ENCODE data around the gene ZNF525.
A peak's percentile ranks its signal among the peaks of the same experiment; 100 is the strongest.
"Not testable (repeated sequence)": the region's sequence is repeated elsewhere in the genome, so short reads cannot be mapped to it uniquely, and the experiment has no call there.

Gene ZNF525

DNA sequence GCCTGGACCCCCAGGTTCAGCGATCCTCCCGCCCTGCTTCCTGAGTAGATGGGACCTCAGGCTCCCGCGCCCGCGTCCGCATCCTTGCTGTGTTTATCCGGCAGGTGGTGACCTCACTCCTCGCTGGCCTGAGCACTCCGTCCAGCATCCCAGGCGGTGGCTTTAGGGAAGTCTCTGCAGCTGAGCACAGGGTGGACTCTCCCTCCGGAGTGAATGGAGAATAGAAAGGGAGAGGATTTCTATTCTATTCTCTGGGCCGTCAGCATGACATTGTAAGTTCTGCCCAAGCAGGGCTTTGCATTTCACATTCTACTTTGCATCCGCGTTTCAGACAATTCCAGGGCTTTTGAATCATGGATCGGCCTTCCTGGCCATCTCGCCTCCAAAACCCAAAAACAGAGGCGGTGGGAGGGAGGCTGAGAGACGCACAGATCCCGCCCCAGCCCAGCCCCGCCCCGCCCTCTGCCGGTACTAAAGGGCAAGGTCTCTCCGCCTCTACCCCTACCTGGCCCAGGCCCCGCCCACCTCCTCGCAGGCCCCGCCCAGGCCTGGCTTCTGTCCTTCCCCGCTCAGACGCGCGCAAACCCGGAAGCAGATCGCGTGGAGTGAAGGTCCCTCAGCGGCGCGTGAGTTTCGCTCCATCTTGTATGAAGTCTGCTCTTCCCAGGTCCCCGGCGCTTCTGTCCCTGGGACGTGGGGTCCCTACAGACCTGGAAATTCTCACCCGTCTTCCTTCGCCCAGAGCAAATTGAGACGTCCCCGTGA, at the start of gene ZNF525:
Gene ZNF525, plus strand, starts transcription at position 572 of the 765 bp plus-strand sequence. CDS start 6,577 bp downstream, outside the sequence.
- peak; percentile 78 for DNase-seq (ENCODE audit: low read depth)

DNA sequence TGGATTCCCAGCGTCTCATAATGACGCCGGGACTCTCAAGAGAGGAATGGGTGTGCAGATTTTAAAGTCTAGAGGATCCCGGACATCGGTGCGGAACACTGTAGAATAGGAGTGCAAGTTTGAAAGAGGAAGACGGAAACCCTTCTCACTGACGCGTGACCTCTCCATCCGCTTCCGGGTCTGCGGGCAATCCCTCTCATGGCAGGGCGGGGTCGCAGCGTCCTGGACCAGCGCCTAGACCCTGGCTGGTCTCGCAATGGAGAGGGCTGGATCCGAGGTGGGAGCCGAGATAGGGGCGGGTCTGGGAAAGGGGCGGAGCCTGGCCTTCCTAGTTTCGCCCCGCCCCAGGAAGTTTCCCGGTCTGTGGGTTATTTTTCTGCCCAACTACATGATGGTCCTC, 36.5 kb upstream of the ZNF525 start:
- DNase-seq (ENCODE audit: low read depth) = no peak

DNA sequence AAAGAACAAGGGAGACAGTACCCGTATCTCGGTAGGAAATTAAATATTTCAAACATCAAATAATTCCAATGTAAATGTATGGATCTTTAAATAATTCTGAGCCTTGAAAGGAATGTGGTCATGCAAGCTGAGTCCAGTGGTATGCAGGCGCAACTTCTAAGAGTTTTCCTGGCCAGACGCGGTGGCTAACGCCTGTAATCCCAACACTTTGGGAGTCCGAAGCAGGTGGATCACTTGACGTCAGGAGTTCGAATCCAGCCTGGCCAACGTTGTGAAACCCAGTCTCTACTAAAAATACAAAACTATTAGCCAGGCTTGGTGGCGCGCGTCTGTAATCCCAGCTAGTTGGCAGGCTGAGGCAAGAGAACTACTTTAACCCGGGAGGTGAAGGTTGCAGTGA, 33.0 kb upstream of the ZNF525 start:
- no peak for DNase-seq (ENCODE audit: low read depth)

DNA sequence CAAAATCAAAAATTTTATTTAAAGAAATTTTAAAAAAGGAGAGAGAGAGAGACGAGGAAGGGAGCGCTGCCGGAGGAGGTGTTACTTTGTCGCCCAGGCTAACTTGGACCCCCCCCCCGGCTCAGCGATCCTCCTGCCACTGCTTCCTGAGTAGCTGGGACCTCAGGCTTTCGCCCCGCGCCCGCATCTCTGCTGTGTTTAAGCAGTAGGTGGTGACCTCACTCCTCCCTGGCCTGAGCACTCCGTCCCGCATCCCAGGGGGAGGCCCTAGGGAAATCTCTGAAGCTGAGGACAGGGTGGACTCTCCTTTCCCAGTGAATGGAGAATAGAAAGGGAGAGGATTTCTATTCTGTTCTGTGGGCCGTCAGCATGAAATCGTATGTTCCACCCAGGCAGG, 32.4 kb upstream of the ZNF525 start:
- DNase-seq (ENCODE audit: low read depth) = no peak

DNA sequence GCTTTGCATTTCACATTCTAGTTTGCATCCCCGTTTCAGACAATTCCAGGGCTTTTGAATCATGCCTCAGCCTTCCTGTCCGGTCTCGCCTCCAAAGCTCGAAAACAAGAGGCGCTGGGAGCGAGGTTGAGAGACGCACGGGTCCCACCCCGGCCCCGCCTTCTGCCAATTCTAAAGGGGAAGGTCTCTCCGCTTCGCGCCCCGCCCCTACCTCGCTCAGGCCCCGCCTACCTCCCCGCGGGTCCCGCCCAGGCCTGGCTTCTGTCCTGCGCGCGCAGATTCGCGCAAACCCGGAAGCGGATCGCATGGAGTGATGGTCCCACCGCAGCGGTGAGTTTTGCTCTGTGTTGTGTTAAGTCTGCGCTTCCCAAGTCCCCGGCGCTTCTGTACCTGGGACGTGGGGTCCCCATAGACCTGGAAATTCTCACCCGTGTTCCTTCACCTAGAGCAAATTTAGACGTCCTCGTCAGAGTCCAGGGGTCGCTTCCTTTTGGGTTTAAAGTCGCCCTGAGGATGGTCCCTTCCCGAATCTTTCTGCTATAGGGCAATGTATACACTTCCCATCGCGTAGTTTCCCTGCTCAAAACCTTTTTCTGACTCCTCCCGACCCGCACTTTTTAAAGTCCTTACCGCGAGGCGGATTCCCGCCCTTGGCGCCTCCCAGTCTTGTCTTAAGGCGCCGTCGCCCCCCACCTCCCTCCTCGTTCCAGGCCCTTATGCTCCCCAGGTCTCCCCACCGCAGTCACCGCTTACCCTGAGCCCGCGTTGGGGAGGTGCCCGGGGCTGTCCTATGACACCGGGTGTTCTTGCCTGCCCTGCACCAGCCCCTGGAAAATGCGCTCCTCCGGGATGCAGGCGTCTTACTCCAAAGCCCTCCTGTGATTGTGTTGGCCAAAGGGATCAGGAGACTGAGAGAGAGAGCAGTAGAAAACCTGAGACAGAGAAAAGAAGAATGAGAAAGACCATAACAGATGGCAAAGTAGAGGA, 31.7 kb upstream of the ZNF525 start, which contains the start of gene ZNF845:
Gene ZNF845, plus strand, starts transcription at position 287 of the 987 bp plus-strand sequence. CDS start 7,559 bp downstream, outside the sequence.
- DNase-seq (ENCODE audit: low read depth) = peak; percentile 83

DNA sequence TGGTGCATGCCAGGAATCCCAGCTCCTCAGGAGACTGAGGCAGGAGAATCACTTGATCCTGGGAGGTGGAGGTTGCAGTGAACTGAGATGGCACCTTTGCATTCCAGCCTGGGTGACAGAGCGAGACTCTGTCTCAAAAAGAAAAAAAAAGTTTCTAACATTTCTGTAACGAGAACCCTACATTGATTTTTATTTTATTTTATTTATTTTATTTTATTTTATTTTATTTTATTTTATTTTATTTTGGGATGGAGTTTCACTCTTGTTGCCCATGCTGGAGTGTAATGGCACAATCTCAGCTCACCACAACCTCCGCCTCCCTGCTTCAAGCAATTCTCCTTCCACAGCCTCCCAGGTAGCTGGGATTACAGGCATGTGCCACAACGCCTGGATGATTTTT, 21.1 kb upstream of the ZNF525 start:
- DNase-seq (ENCODE audit: low read depth) = not testable (repeated sequence)

DNA sequence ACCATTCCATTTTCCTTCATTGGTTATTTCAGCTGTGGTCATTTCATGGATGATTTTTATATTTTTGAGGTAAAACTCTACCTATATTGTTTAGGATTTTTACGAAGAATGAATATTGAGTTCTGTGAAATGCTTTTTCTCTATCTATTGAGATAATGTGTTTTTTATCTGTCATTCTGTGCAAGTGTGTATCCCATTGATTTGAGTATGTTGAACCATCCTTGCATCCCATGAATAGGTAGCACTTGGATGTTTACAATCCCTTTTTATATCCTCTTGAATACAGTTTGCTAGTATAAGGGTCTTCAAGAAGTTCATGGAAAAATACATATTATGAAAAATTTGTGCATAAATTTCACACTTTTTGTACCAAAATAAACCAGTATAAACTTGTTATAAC, 9.8 kb upstream of the ZNF525 start:
- DNase-seq (ENCODE audit: low read depth) = no peak

DNA sequence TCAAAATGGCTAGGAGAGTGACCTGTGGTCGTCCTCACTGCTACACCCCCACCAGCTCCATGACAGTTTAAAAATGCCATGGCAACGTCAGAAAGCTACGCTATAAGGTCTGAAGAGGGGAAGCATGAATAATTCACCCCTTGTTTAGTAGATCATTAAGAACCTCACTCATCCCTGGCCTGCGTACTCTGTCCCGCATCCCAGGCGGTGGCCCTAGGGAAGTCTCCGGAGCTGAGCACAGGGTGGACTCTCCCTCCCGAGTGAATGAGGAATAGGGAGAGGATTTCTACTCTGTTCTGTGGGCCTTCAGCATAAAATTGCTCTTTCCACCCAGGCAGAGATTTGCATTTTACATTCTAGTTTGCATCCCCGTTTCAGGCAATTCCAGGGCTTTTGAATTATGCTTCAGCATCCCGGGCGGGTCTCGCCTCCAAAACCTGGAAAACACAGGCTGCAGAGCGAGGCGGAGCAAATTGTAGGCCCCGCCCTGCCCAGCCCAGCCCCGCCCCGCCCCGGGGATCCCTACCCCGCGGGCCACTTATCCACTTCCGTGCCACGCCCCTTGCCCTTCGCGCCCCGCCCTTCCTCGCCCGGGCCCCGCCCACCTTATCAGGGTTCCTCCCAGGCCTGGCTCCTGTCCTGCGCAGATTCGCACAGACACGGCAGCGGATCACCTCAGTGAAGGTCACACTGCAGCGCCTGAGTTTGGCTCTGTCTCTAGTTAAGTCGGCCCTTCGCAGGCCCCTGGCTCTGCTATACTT, 7.5 kb upstream of the ZNF525 start:
- no peak for DNase-seq (ENCODE audit: low read depth)

DNA sequence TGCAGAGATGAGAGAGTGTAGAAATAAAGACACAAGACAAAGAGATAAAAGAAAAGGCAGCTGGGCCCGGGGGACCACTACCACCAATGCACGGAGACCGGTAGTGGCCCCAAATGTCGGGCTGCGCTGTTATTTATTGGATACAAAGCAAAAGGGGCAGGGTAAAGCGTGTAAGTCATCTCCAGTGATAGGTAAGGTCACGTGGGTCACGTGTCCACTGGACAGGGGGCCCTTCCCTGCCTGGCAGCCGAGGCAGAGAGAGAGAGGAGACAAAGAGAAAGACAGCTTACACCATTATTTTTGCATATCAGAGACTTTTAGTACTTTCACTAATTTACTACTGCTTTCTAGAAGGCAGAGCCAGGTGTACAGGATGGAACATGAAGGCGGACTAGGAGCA, 5.4 kb upstream of the ZNF525 start:
- not testable (repeated sequence) for DNase-seq (ENCODE audit: low read depth)

DNA sequence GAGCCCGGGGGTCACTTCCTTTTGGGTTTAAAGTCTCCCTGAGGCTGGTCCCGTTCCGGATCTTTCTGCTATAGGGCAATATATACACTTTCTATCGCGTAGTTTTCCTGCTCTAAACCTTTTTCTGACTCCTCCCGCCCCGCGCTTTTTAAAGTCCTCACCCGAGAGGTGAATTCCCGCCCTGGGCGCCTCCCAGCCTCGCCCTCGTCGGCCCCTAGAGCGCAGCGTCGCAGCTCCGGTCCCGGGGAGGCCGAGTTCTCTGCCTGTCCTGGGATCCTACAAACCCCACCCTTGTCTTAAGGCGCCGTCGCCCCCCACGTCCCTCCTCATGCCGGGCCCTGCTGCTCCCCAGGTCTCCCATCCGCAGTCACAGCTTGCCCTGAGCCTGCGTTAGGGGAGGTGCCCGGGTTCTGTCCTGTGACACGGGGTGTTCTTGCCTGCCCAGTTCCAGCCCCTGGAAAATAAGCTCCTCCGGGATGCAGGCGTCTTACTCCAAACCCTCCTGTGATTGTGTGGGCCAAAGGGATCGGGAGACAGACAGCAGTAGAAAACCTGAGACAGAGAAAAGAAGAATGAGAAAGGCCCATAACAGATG, 491 bp downstream of the ZNF525 start:
- no peak for DNase-seq (ENCODE audit: low read depth)

DNA sequence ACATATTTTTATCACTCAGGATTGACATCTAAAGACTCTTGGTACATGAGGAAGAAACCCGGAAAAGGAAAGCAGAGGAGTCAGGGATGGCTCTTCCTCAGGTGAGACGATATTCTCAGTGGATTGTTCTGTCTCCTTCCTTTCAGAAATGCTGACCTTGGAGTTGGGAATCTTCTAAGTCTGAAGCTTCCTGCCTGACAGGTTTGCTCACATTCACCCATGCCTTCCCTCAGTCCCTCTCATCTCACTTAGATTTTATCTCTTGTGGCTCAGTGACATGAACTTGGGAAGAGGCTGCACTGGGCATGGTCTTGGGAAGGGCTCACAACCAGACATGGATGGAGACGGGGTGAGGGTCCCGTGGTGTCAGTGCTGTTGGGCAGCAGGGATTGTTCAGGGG, 6.7 kb downstream of the ZNF525 start:
- DNase-seq (ENCODE audit: low read depth) = no peak

DNA sequence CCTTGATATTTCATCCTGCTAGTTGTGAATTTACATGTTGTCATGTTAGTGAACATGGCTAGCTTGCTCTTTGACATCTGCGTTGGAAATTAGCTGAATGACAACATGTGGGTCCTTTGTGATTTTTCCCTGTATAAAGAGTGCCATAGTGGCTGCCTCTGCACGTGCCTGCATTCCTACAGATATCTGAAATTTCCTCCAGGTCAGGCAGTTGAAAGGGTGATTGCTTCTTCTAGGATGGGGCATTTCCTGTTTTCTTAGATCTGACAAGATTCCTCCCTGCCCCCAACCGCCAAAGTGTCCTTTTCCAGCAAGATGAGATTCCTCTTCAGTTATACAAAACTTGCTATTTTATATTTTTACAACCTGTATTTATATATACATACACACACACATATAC, 8.8 kb downstream of the ZNF525 start:
- DNase-seq (ENCODE audit: low read depth) = no peak

DNA sequence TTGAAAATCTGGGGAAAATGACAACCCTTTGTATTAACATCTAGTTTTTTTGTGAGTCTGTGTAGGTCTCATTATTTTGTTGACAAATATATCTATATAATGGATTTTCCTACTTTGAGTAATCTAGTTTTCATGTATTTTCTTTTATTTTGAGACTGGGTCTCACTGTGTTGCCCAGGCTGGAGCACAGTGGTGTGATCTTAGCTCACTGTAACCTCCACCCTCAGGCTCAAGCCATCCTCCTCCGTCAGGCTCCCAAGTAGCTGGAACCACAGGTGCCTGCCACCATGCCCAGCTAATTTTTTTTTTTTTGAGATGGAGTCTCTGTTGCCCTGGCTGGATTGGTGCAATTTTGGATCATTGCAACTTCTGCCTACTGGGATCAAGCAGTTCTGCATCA, 9.2 kb downstream of the ZNF525 start:
- no peak for DNase-seq (ENCODE audit: low read depth)

DNA sequence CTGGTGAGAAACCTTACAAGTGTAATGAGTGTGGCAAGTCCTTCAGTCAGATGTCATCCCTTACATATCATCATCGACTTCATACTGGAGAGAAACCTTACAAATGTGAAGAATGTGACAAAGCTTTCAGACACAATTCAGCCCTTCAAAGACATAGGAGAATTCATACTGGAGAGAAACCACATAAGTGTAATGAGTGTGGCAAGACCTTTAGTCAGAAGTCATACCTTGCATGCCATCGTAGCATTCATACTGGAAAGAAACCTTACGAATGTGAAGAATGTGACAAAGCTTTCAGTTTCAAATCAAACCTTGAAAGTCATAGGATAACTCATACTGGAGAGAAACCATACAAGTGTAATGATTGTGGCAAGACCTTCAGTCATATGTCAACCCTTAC, 15.9 kb downstream of the ZNF525 start:
- DNase-seq (ENCODE audit: low read depth) = no peak

DNA sequence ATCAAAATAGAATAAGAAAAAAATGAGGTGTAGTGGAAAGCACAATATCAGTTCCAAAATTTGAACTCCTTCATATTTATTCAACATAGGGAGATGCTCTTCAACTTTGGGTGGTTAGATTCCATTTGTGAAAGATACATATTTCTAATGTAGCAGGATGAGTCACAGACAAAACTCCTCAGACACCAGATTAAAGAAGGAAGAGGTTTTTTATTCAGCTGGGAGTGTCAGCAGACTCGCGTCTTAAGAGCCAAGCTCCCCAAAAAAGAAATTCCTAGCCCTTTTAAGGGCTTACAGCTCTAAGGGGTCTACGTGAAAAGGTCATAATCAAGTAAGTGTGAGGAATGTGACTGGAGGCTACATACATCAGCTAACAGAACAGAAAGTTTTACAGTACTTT, 22.7 kb downstream of the ZNF525 start:
- DNase-seq (ENCODE audit: low read depth) = no peak

DNA sequence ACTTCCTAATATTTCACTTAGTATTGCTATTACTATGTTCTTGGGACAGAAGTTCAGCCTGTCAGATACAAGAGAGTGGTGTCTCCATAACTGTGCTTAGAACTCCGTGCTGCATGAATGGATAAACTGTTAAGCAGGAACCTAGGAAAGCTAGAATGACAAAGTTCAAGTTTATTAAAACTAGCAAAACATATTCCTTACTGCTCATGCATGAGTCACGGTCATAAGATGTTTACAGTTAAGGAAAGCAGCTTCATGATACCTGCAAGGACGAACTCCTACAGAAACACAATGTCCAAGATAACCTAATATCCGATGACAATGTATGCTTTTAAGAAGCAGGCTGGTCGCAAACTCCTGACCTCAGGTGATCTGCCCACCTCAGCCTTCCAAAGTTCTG, 23.4 kb downstream of the ZNF525 start:
- DNase-seq (ENCODE audit: low read depth) = no peak

DNA sequence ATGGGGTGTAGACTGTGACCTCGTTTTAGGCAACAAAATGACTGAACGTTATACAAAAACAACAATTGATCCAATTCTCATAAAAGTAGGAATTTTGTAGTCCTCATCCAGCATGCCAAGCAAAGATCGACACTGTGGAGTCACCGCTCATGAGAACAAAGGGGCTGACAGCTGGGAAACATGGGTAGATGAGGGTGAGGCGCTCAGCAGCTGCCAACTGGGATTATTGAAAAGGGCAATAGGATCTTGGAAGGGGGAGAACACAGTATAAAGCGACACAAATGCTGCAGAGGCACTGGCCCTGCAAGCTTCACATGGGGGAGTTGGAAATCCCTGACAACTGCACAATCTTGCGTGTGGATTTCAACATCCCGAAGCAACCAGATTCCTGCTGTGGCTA, 24.1 kb downstream of the ZNF525 start:
- DNase-seq (ENCODE audit: low read depth) = no peak

DNA sequence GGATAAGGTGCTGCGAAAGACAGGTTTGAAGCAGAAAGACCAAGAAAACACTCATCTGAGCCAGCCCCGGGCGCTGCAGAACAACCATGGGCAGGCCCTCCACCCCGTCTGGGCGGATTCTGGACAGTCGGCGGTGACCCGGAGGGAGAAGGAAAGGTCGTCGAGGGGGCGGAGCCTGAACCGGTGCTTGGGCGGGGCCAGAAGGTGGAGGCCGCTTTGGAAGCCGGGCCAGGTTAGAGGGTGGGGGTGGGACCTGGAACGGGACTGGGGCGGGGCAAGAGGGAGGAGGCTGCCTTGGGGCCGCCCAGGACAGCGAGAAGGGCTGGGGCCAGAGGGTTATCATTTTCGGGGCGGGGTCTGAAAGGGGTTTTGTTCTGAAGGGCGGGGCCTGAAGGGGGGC, 24.5 kb downstream of the ZNF525 start:
- DNase-seq (ENCODE audit: low read depth) = no peak

DNA sequence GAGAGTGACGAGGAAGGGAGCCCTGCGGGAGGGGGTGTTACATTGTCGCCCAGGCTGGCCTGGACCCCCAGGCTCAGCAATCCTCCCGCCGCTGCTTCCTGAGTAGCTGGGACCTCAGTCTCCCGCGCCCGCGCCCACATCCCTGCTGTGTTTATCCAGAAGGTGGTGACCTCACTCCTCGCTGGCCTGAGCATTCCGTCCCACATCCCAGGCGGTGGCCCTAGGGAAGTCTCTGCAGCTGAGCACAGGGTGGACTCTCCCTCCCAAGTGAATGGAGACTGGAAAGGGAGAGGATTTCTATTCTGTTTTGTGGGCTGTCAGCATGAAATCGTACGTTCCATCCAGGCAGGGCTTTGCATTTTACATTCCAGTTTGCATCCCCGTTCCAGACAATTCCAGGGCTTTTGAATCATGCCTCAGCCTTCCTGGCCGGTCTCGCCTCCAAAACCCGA, 29.0 kb downstream of the ZNF525 start:
- DNase-seq (ENCODE audit: low read depth) = no peak

DNA sequence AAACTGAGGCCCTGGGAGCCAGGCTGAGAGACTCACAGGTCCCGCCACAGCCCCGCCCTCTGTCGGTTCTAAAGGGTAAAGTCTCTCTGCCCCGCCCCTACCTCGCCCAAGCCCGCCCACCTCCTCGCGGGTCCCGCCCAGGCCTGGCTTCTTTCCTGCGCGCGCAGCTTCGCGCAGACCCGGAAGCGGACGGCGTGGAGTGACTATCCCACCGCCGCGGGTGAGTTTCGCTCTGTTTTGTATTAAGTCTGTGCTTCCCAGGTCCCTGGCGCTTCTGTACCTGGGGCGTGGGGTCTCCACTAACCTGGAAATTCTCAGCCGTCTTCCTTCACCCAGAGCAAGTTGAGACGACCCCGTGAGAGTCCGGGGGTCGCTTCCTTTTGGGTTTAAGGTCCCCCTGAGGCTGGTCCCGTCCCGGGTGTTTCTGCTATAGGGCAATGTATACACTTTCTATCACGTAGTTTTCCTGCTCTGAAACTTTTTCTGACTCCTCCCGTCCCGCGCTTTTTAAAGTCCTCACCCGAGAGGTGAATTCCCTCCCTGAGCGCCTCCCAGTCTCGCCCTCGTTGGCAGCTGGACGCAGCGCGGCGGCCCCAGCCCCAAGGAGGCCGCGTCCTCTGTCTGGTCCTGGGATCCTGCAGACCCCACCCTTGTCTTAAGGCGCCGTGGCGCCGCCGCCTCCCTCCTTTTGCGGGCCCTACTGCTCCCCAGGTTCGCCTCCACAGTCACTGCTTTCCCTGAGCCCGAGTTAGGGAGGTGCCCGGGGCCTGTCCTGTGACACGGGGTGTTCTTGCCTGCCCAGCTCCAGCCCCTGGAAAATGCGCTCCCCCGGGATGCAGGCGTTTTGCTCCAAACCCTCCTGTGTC, 29.7 kb downstream of the ZNF525 start, which contains the start of gene ZNF765:
Gene ZNF765, plus strand, starts transcription at position 176 of the 866 bp plus-strand sequence. CDS start 2,867 bp downstream, outside the sequence.
- peak; percentile 84 for DNase-seq (ENCODE audit: low read depth)

All from CMK (cell line).